Fibroblast of the aortic adventitia (primary cell): ENCODE measurements around the gene HOXA13. TPM values are rescaled to one million over a fixed set of nuclear protein-coding genes. Genes with fewer than 3 reads are reported as not detected.

Experiments
- DNase-seq: peaks from one replicate; pipeline ENCODE4 v3.0.0-alpha.2; 2010; ENCODE audit warnings: low read depth
- H3K4me3 ChIP-seq: 2 replicates; pipeline ENCODE4 v1.5.1; 2011; ENCODE audit warnings: low read depth, mild to moderate bottlenecking, control low read depth, low read length, moderate library complexity
- total RNA-seq: library from RNA; depleted of rRNA; stranded (reverse); fragments of >200 nt; gene quantifications from 2 replicates; pipeline ENCODE4 v1.2.3, GENCODE V29; 2012; ENCODE audit warnings: low replicate concordance
- TF ChIP-seq, protein P1 (sequence below): IDR thresholded peaks from 2 replicates; pipeline ENCODE4 v1.5.1; 2011; ENCODE audit warnings: mild to moderate bottlenecking, low read length, control low read depth, inconsistent platforms; ENCODE audit not compliant: insufficient read depth

Gene HOXA13
- total RNA-seq, 1 donor = not detected

DNA sequence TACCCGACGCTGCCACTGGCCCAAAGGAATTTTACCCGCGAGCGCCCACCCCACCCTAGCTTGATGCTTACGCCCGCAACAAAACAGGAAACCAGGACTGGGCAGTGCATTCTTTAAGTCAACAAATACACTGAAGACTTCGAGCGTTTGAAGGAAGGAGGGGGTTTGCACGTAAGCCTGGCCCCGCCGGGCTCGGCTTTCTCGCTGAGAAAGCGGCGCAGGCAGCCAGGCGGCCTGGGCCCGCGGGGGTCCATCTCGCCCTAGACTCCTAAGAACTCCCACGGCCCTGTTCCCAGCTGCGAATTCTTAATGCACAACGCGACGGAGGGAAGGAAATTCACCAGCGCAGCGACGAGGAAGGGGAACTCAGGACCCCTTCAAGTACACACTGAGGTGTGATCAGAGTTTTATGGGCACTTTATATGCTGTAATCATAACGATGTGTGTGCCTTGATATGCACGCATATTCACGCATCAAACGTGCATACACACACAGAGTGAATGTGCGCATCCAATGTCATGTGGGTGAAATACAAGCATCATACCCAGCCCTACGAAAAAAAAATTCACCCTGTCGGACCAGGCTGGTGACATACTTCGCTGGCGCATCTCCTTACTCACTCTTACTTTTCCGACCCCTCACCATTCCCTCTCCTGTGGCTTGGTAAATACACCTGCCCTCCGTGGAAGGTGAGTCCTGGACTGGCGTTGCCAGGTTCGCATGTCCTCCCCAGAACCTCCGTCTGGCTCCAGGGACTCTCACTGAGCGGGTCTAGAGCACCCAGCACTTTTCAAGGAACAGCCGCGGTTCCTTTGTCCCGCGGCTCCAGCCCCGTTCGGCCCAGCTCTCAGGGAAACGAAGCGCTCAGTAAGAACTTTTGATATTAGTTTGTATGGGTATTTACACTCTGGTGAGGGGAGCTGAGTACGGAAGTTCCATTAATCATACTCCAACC is 5.7 kb upstream of the HOXA13 start:
- TF ChIP-seq, protein P1, sequence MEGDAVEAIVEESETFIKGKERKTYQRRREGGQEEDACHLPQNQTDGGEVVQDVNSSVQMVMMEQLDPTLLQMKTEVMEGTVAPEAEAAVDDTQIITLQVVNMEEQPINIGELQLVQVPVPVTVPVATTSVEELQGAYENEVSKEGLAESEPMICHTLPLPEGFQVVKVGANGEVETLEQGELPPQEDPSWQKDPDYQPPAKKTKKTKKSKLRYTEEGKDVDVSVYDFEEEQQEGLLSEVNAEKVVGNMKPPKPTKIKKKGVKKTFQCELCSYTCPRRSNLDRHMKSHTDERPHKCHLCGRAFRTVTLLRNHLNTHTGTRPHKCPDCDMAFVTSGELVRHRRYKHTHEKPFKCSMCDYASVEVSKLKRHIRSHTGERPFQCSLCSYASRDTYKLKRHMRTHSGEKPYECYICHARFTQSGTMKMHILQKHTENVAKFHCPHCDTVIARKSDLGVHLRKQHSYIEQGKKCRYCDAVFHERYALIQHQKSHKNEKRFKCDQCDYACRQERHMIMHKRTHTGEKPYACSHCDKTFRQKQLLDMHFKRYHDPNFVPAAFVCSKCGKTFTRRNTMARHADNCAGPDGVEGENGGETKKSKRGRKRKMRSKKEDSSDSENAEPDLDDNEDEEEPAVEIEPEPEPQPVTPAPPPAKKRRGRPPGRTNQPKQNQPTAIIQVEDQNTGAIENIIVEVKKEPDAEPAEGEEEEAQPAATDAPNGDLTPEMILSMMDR = no peak
- no peak for DNase-seq
- H3K4me3 ChIP-seq = no peak overlapping the region

DNA sequence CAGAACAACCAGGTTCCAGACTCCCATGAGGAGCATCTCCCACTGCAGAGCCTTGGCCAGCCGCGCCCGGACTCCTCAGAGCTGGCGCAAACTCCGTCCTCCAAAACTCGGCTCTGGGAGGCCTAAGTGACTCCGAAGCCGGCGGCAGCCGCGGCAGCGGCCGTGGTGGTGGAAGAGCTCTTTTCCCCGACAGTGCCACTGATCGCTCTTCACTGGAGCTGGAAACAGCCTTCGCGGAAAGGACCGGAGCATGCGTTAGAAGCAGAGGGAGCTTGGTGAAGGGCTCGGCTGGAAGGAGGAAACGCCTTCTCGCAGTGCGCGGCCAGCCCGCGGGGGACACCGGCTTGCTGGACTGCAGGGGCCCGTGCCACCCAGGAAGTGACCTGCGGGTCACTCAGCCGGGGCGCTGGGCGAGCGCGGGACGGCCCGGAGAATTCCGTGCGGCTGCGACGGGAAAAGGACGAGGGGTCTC is 5.0 kb upstream of the HOXA13 start:
- no peak overlapping the region for H3K4me3 ChIP-seq
- no peak for DNase-seq
- TF ChIP-seq, protein P1 = no peak

DNA sequence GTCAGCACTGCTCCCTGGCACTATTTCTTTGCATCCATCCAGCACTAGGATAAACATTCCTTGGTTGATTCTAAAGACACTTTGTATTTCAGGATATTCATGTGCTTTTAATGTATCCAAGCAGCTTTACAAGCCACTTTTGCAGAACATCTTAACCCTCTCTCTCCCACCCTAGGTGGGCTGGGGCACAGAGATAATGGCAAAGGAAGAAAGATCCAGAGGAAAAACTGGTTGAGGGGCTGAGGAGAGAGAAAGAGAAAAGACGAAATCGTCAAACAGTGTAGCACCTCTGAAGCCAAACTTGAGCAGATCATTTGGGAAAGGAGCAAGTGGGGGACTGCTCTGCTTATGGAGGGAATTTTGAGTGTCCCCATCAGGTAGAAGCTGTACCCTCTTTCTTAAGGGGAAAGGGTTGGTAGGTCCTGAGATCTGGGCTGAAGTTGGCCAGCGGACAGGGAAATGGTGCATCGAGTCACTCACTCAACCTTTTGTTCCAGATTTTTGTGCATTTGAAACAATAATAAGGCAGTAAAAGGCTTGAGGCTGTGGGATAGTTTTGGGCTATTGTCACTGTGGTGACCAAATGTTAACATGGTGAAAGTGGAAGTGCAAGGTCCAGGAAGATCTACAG is 4.2 kb upstream of the HOXA13 start:
- DNase-seq = no peak
- no peak overlapping the region for H3K4me3 ChIP-seq
- TF ChIP-seq, protein P1 = no peak

DNA sequence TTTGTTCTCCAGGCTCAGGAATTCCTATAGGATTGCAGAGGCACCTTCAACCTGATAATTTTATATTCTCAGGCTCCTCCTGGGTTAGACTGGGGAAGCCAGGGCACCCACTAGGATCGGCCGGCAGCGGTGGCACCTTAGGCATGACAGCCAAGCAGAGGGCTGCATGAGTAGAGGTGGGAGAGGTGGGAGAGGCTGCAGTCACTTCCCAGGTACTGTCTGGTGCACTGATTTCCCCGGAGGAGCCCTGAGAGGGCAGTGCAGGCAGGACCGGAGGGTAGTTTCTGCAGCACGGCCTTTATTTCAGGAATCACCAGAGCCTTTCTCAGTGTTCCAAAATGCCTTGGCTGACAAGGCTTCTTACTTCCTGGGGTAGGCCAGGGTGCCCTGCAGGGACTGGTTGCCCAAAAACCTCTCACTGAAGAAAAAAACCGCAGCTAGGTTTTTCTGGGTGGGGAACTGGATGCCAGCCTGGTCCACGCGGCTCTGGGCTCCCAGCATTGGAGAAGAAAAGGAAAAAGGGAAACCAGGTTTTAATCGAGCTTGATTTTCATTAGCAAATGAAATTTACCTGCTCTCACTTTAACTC is 3.6 kb upstream of the HOXA13 start:
- no peak overlapping the region for H3K4me3 ChIP-seq
- no peak for DNase-seq
- TF ChIP-seq, protein P1 = no peak

DNA sequence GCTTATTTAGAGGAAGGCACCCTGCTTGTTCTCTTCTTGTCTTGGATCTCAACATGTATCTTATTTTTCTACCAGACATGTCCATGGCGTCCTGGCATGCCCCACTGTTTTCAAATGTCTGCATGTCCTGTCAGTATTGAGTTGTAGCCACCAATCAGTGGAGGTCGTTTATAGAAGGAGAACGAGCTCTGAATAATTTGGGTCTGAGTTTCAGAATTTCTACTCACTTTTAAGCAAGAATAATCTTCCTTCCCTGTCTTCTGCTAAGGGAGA is 2.9 kb upstream of the HOXA13 start:
- H3K4me3 ChIP-seq = no peak overlapping the region
- TF ChIP-seq, protein P1 = no peak
- no peak for DNase-seq

DNA sequence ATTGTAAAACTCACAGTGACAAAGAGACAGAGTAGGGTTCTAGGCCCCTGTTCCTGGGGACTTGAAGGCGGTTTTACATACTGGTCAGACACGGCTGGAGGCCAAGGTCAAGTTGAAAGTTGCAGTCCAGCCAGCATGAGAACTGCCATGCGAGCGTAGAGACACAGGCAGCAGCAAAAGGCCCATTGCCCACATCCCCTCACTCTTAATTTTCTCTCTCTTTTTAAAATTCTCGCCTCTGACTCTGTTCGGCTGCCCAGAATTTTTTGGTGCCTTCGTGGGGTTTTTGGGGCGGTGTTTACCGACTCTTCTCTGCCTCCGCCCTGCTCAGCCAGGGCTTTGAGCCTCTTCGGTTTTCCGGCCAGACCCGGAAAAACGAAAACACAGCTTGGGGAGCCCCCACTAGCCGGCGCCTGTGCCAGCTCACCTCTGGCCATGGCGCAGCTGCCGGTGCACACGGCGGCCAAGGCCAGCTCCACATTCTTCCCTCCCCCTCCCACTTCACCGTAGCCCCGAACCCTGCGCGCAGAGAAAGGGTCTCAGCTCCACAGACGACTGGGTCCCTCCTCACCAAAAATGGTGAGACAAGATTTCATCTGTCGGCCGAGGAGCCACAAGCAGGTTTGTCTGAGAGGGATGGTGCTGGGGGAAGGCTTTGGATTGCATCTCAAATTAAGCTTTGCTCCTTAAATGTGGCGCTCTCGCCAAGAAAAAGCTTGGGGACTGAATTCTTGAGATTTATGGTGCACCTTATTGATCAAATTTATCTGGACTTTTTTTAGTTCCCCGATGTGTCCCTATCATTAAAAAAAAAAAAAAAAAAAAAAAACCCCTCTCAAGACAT is 2.3 kb upstream of the HOXA13 start:
- TF ChIP-seq, protein P1 = no peak
- H3K4me3 ChIP-seq = no peak overlapping the region
- no peak for DNase-seq
